Activated naive CD8-positive, alpha-beta T cell treated with anti-CD3 and anti-CD28 coated beads, Interleukin-2, amount 10 ng/mL, durations not matched to agents 7 days and 5 days (primary cell): ENCODE measurements around the gene MTMR11. TPM values are rescaled to one million over a fixed set of nuclear protein-coding genes. Genes with fewer than 3 reads are reported as not detected.

Source experiments
- ATAC-seq: fragments of 150-1000 bp; cut with Tn5 transposase; one replicate; pipeline ENCODE4 v1.10.0; 2021; ENCODE audit warnings: low read depth, moderate library complexity
- POLR2A ChIA-PET: fragments of 350-600 bp; sonication (Branson Sonifier 250); formaldehyde crosslinking; loops from one replicate; lab custom pipeline; 2021; ENCODE audit warnings: antibody characterized with exemption; lab: Charles Lee
- DNase-seq: peaks from one replicate; pipeline ENCODE4 v3.0.0; 2021
- H3K27ac Mint-ChIP-seq: one replicate; pipeline ENCODE4 v1.8.0; 2022; ENCODE audit warnings: mild to moderate bottlenecking, mixed read lengths
- H3K27me3 Mint-ChIP-seq: one replicate; pipeline ENCODE4 v1.8.0; 2022; ENCODE audit warnings: mild to moderate bottlenecking, moderate library complexity, mixed read lengths
- H3K36me3 Mint-ChIP-seq: one replicate; pipeline ENCODE4 v1.8.0; 2021; ENCODE audit warnings: mild to moderate bottlenecking, mixed read lengths
- H3K4me1 Mint-ChIP-seq: one replicate; pipeline ENCODE4 v1.8.0; 2021; ENCODE audit warnings: mixed read lengths
- H3K4me3 Mint-ChIP-seq: one replicate; pipeline ENCODE4 v1.8.0; 2022; ENCODE audit warnings: mild to moderate bottlenecking, moderate library complexity, mixed read lengths
- H3K9me3 Mint-ChIP-seq: one replicate; pipeline ENCODE4 v1.8.0; 2021; ENCODE audit warnings: mixed read lengths
- total RNA-seq, 2 experiments: library from RNA; stranded (reverse); gene quantifications; one replicate each; pipeline ENCODE4 v1.2.3, GENCODE V29; 2021

Gene MTMR11
- total RNA-seq, 2 experiments from 2014 or later: 1.6 to 1.8 TPM

GRCh38 chr1:149931212-149931790 lies 5.4 kb downstream of the MTMR11 start:
- DNase-seq (no peak), ATAC-seq (no peak)
- peak overlapping the region; percentile 52 for H3K27ac Mint-ChIP-seq
- no peaks in the 10 kb centered on the region for H3K9me3 Mint-ChIP-seq
- peaks cover 5% of the 10 kb centered on the region for H3K36me3 Mint-ChIP-seq
- no peaks in the 10 kb centered on the region for H3K27me3 Mint-ChIP-seq
- peaks cover 29% of the 10 kb centered on the region for H3K4me1 Mint-ChIP-seq
- no peak overlapping the region for H3K4me3 Mint-ChIP-seq
- POLR2A ChIA-PET: interaction anchor here (1.5 kb wide), 1 partner anchor 44 kb away, joined by 9 read pairs; a partner anchor contains a TSS

GRCh38 chr1:149929856-149930255 lies 6.8 kb downstream of the MTMR11 start:
- POLR2A ChIA-PET: interaction anchor here (1.1 to 2.8 kb wide), 2 partner anchors 8 to 42 kb away, joined by 4 to 92 read pairs; a partner anchor contains a TSS
- Mint-ChIP-seq H3K4me1 (peaks cover 40% of the 10 kb centered on the region), H3K27ac (no peak overlapping the region), H3K36me3 (peaks cover 18% of the 10 kb centered on the region), H3K9me3 (no peaks in the 10 kb centered on the region), H3K27me3 (no peaks in the 10 kb centered on the region), H3K4me3 (no peak overlapping the region)
- DNase-seq: no peak
- no peak for ATAC-seq

GRCh38 chr1:149928401-149928724 lies 8.3 kb downstream of the MTMR11 start:
- DNase-seq: no peak
- Mint-ChIP-seq H3K27me3 (no peaks in the 10 kb centered on the region), H3K36me3 (peaks cover 29% of the 10 kb centered on the region), H3K4me3 (peak overlapping the region; percentile 99), H3K4me1 (peaks cover 48% of the 10 kb centered on the region), H3K9me3 (no peaks in the 10 kb centered on the region), H3K27ac (peak overlapping the region; percentile 98)
- POLR2A ChIA-PET: interaction anchor here (0.9 to 2.8 kb wide), 14 partner anchors 10 to 651 kb away, joined by 3 to 92 read pairs (median 8); partner anchors contain the start of genes BOLA1, MCL1, MTMR11 and OTUD7B
- no peak for ATAC-seq

- H3K27me3 Mint-ChIP-seq: no peaks in the 10 kb centered on the region
- ATAC-seq: peak; percentile 94
- peaks cover 48% of the 10 kb centered on the region for H3K4me1 Mint-ChIP-seq
- peak within 1 kb of the TSS; percentile 99 for H3K4me3 Mint-ChIP-seq
- DNase-seq: peak; percentile 95
- peaks cover 34% of the 10 kb centered on the region for H3K36me3 Mint-ChIP-seq
- H3K27ac Mint-ChIP-seq: peak within 1 kb of the TSS; percentile 98
- H3K9me3 Mint-ChIP-seq: no peaks in the 10 kb centered on the region
- POLR2A ChIA-PET: interaction anchor here (0.9 to 2.8 kb wide), 14 partner anchors 10 to 652 kb away, joined by 3 to 92 read pairs (median 8); partner anchors contain the start of genes BOLA1, MCL1, MTMR11 and OTUD7B
These were observed 8.9 kb downstream of the MTMR11 start, which contains the start of gene SF3B4 for GRCh38 chr1:149927563-149928400. Gene SF3B4, minus strand, starts transcription at chr1:149927803. Its CDS starts 44 bp downstream, at chr1:149927759.

GRCh38 chr1:149927056-149927562 lies 9.6 kb downstream of the MTMR11 start:
- DNase-seq: no peak
- Mint-ChIP-seq H3K36me3 (peaks cover 37% of the 10 kb centered on the region), H3K9me3 (no peaks in the 10 kb centered on the region), H3K4me1 (peaks cover 48% of the 10 kb centered on the region), H3K27ac (peak overlapping the region; percentile 98), H3K27me3 (no peaks in the 10 kb centered on the region), H3K4me3 (peak overlapping the region; percentile 99)
- POLR2A ChIA-PET: interaction anchor here (1.4 to 1.8 kb wide), 2 partner anchors 11 to 25 kb away, joined by 8 to 31 read pairs; partner anchors contain the start of gene MTMR11
- ATAC-seq: no peak

- ATAC-seq (no peak), DNase-seq (no peak)
- POLR2A ChIA-PET: interaction anchor here (2.2 kb wide), 1 partner anchor 39 kb away, joined by 17 read pairs; a partner anchor contains a TSS
- peaks cover 41% of the 10 kb centered on the region for H3K4me1 Mint-ChIP-seq
- H3K27ac Mint-ChIP-seq: no peak overlapping the region
- no peaks in the 10 kb centered on the region for H3K9me3 Mint-ChIP-seq
- no peaks in the 10 kb centered on the region for H3K27me3 Mint-ChIP-seq
- peaks cover 42% of the 10 kb centered on the region for H3K36me3 Mint-ChIP-seq
- H3K4me3 Mint-ChIP-seq: peak overlapping the region; percentile 99
These were observed 10.4 kb downstream of the MTMR11 start for GRCh38 chr1:149926296-149926695.

GRCh38 chr1:149925751-149926150 lies 10.9 kb downstream of the MTMR11 start:
- H3K27ac Mint-ChIP-seq: no peak overlapping the region
- no peaks in the 10 kb centered on the region for H3K27me3 Mint-ChIP-seq
- POLR2A ChIA-PET: interaction anchor here (2.2 kb wide), 1 partner anchor 38 kb away, joined by 17 read pairs; a partner anchor contains a TSS
- DNase-seq (no peak), ATAC-seq (no peak)
- peaks cover 38% of the 10 kb centered on the region for H3K4me1 Mint-ChIP-seq
- H3K9me3 Mint-ChIP-seq: no peaks in the 10 kb centered on the region
- H3K36me3 Mint-ChIP-seq: peaks cover 41% of the 10 kb centered on the region
- peak overlapping the region; percentile 99 for H3K4me3 Mint-ChIP-seq

- H3K27ac Mint-ChIP-seq: no peak overlapping the region
These were observed 11.3 kb downstream of the MTMR11 start for GRCh38 chr1:149925345-149925744.

GRCh38 chr1:149923626-149924025 lies 13.1 kb downstream of the MTMR11 start:
- Mint-ChIP-seq H3K4me1 (peaks cover 28% of the 10 kb centered on the region), H3K27me3 (no peaks in the 10 kb centered on the region), H3K36me3 (peaks cover 41% of the 10 kb centered on the region), H3K4me3 (no peak overlapping the region), H3K9me3 (no peaks in the 10 kb centered on the region), H3K27ac (no peak overlapping the region)
- POLR2A ChIA-PET: interaction anchor here (0.6 kb wide), 1 partner anchor 955 kb away, joined by 3 read pairs; no protein-coding TSS in a partner anchor
- ATAC-seq: no peak
- DNase-seq: no peak

More at GRCh38 chr1:149925345-149925744, 11.3 kb downstream of the MTMR11 start:
- H3K36me3 Mint-ChIP-seq: peaks cover 41% of the 10 kb centered on the region
- ATAC-seq (no peak), DNase-seq (no peak)
- peaks cover 35% of the 10 kb centered on the region for H3K4me1 Mint-ChIP-seq
- H3K9me3 Mint-ChIP-seq: no peaks in the 10 kb centered on the region
- H3K27me3 Mint-ChIP-seq: no peaks in the 10 kb centered on the region
- POLR2A ChIA-PET: interaction anchor here (2.2 kb wide), 1 partner anchor 38 kb away, joined by 17 read pairs; a partner anchor contains a TSS
- peak overlapping the region; percentile 99 for H3K4me3 Mint-ChIP-seq

GRCh38 chr1:149917571-149918144 lies 19.0 kb downstream of the MTMR11 start, which contains the start of gene SV2A:
Gene SV2A, minus strand, starts transcription at chr1:149917844. Its CDS starts 4,004 bp downstream, at chr1:149913840.
- H3K4me1 Mint-ChIP-seq: peaks cover 42% of the 10 kb centered on the region
- H3K27ac Mint-ChIP-seq: peak within 1 kb of the TSS; percentile 91
- H3K36me3 Mint-ChIP-seq: peaks cover 20% of the 10 kb centered on the region
- peak within 1 kb of the TSS; percentile 96 for H3K4me3 Mint-ChIP-seq
- ATAC-seq: peak; percentile 74
- no peaks in the 10 kb centered on the region for H3K27me3 Mint-ChIP-seq
- POLR2A ChIA-PET: interaction anchor here (1.9 to 3.2 kb wide), 3 partner anchors 10 to 30 kb away, joined by 12 to 19 read pairs (median 14); partner anchors contain the start of gene SF3B4
- peak; percentile 64 for DNase-seq
- no peaks in the 10 kb centered on the region for H3K9me3 Mint-ChIP-seq

- no peaks in the 10 kb centered on the region for H3K9me3 Mint-ChIP-seq
These were observed 19.8 kb downstream of the MTMR11 start for GRCh38 chr1:149916898-149917252.

GRCh38 chr1:149916193-149916897 lies 20.3 kb downstream of the MTMR11 start:
- H3K27ac Mint-ChIP-seq: peak overlapping the region; percentile 91
- ATAC-seq (peak; percentile 48), DNase-seq (no peak)
- peaks cover 12% of the 10 kb centered on the region for H3K36me3 Mint-ChIP-seq
- peak overlapping the region; percentile 96 for H3K4me3 Mint-ChIP-seq
- H3K9me3 Mint-ChIP-seq: no peaks in the 10 kb centered on the region
- H3K27me3 Mint-ChIP-seq: no peaks in the 10 kb centered on the region
- POLR2A ChIA-PET: interaction anchor here (1.2 to 3.5 kb wide), 7 partner anchors 11 to 73 kb away, joined by 3 to 49 read pairs (median 8); partner anchors contain the start of genes BOLA1 and SF3B4
- H3K4me1 Mint-ChIP-seq: peaks cover 42% of the 10 kb centered on the region

More at GRCh38 chr1:149916898-149917252, 19.8 kb downstream of the MTMR11 start:
- DNase-seq (no peak), ATAC-seq (no peak)
- POLR2A ChIA-PET: interaction anchor here (1.2 to 3.5 kb wide), 7 partner anchors 11 to 73 kb away, joined by 3 to 49 read pairs (median 8); partner anchors contain the start of genes BOLA1 and SF3B4
- Mint-ChIP-seq H3K4me1 (peaks cover 42% of the 10 kb centered on the region), H3K27me3 (no peaks in the 10 kb centered on the region), H3K27ac (peak overlapping the region; percentile 91), H3K4me3 (peak overlapping the region; percentile 96), H3K36me3 (peaks cover 15% of the 10 kb centered on the region)
